Stomach (tissue), 4 donors: Measurements from ENCODE around the gene AGAP1.

Experiments used
- EP300 ChIP-seq: sonication (generic); formaldehyde crosslinking; IDR thresholded peaks from one replicate; pipeline ENCODE4 v1.6.1; 2017; ENCODE audit warnings: antibody characterized with exemption
- POLR2A ChIP-seq, 4 donors: fragments of 450-650 bp; IDR thresholded peaks; one replicate each; pipeline ENCODE4 v1.6.1; 2016; ENCODE audit warnings: antibody characterized with exemption in 4 of 4, control low read depth in 2 of 4, mild to moderate bottlenecking in 1 of 4, moderate library complexity in 1 of 4

DNA sequence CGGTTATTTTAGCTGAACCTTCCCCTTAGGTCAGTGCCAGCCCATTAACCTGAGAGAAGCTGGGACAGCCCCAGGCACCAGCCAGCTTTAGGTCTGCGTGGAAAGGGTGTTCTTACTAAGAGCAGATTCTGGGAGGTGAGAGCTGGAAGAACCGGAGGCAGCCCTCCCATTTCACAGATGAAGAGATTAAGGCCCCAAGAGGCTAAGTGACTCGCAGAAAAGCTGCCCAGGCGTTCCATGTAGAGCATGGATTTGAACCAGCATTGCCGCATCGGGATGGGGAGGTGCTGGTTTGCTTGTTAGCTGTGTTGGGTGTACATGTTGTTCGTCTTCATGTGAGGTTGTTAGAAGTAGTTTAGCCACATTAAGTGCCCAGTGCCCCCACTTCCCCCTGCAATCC lies 203.2 kb downstream of the AGAP1 start:
- no peak for TF ChIP-seq EP300
- TF ChIP-seq POLR2A (IDR thresholded peaks at IDR 0.05), result no peak
